ENCODE measurements around the gene DAB1.

Gene DAB1

DNA sequence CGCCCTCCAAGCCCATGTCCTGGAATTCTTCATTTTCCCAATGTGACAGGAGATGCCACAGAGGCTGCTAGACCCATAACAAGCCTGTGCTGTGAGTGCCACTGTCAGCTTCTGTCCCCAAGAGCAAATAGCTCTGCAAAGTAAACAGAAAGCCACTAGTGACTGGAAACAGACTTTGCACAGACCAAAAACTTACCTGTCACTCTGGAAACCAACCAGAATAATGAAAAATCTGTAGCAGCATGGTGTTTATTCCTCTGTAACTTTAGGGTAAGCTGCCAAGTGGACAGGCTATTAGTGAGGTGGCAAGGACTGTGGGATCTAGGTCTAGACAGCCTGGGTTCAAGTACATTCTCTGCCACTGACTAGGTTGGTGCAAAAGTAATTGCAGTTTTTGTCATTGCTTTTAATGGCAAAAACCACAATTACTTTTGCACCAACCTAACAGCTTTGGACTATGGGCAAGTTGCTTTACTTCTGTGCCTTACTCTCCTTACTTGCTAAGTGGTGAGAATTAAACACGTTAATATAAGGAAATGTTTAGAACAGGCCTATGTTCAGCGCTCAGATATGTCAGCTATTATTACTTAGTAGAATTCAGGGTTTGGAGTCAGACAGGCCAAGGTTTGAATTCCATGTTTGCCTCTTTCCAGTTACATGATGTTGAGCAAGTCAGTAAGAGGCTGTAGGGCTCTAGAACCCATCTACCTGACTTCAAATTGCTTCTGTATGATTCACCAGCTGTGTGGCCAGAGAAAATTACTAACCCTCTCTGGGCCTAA is 457.8 kb downstream of the DAB1 start, which contains the start of gene C8B:
TSS of gene C8B (minus strand) at position 100 of the 782 bp plus-strand sequence. CDS start at position 33, 67 bp downstream.
- Histone ChIP-seq H3K4me3 (ENCODE audit: insufficient read depth, low read length, poor library complexity, severe bottlenecking) (no peak within 1 kb of the TSS), H3K4me2 (ENCODE audit: low read depth, low read length, poor library complexity, severe bottlenecking) (no peak within 1 kb of the TSS)
- TF ChIP-seq, protein P1, sequence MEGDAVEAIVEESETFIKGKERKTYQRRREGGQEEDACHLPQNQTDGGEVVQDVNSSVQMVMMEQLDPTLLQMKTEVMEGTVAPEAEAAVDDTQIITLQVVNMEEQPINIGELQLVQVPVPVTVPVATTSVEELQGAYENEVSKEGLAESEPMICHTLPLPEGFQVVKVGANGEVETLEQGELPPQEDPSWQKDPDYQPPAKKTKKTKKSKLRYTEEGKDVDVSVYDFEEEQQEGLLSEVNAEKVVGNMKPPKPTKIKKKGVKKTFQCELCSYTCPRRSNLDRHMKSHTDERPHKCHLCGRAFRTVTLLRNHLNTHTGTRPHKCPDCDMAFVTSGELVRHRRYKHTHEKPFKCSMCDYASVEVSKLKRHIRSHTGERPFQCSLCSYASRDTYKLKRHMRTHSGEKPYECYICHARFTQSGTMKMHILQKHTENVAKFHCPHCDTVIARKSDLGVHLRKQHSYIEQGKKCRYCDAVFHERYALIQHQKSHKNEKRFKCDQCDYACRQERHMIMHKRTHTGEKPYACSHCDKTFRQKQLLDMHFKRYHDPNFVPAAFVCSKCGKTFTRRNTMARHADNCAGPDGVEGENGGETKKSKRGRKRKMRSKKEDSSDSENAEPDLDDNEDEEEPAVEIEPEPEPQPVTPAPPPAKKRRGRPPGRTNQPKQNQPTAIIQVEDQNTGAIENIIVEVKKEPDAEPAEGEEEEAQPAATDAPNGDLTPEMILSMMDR (IDR thresholded peaks at IDR 0.05; ENCODE audit: insufficient read depth, low read length, poor library complexity, severe bottlenecking), result no peak
- TF ChIP-seq EZH2phosphoT487 (conservative IDR thresholded peaks at IDR 0.05; ENCODE audit: low read length), result no peak

DNA sequence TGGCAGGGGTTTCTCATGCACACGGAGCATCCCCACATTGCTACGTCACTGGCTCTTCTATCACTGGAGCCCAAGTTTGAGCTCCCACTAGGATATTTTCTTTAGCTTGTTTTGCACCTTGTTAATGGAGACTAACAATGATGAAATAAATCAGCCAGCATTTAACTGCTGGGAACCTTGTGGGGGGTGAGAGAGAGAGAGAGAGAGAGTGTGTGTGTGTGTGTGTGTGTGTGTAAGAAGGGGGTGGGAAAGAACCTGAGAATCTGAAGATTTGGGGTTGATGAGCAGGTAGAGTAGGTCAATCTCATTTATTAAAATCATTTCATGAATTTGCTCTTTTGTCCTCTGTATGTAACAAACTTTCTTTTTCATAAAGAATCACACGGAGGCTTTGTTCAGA is 458.7 kb downstream of the DAB1 start:
- Histone ChIP-seq H3K9ac (ENCODE audit: low read length) (no peak overlapping the region), H3K4me2 (ENCODE audit: low read depth, low read length, poor library complexity, severe bottlenecking) (no peak overlapping the region), H3K9me2 (replicated peaks; ENCODE audit: insufficient read depth, low read length) (no peaks in the 10 kb centered on the region), H3K27ac (ENCODE audit: low read depth, low read length) (no peak overlapping the region), H3F3A (ENCODE audit: insufficient read depth) (no peaks in the 10 kb centered on the region), H3K79me2 (ENCODE audit: insufficient read depth, low read length) (no peaks in the 10 kb centered on the region), H3K9me3 (ENCODE audit: insufficient read depth, low read length) (no peaks in the 10 kb centered on the region), H4K20me1 (ENCODE audit: low read depth, low read length) (no peaks in the 10 kb centered on the region), H3K36me3 (ENCODE audit: low read length) (no peaks in the 10 kb centered on the region), H2AFZ (ENCODE audit: low read depth, low read length, severe bottlenecking) (no peak overlapping the region), H3K4me3 (ENCODE audit: insufficient read depth, low read length, poor library complexity, severe bottlenecking) (no peak overlapping the region), H3K27me3 (ENCODE audit: low read length) (no peaks in the 10 kb centered on the region)
- TF ChIP-seq EZH2phosphoT487 (conservative IDR thresholded peaks at IDR 0.05; ENCODE audit: low read length), result no peak

More for the DNA sequence above, 457.8 kb downstream of the DAB1 start, which contains the start of gene C8B:
- no peaks in the 10 kb centered on the region for H3K27me3 ChIP-seq (ENCODE audit: low read length)
- no peaks in the 10 kb centered on the region for H3K9me3 ChIP-seq (ENCODE audit: insufficient read depth, low read length)
- no peaks in the 10 kb centered on the region for H3K79me2 ChIP-seq (ENCODE audit: insufficient read depth, low read length)
- no peaks in the 10 kb centered on the region for H3K36me3 ChIP-seq (ENCODE audit: low read length)
- H3K9ac ChIP-seq (ENCODE audit: low read length), result no peak within 1 kb of the TSS
- H3K9me2 ChIP-seq (replicated peaks; ENCODE audit: insufficient read depth, low read length), result no peaks in the 10 kb centered on the region
- no peak within 1 kb of the TSS for H3K27ac ChIP-seq (ENCODE audit: low read depth, low read length)
- no peaks in the 10 kb centered on the region for H4K20me1 ChIP-seq (ENCODE audit: low read depth, low read length)
- no peaks in the 10 kb centered on the region for H3F3A ChIP-seq (ENCODE audit: insufficient read depth)
- H2AFZ ChIP-seq (ENCODE audit: low read depth, low read length, severe bottlenecking), result no peak within 1 kb of the TSS

DNA sequence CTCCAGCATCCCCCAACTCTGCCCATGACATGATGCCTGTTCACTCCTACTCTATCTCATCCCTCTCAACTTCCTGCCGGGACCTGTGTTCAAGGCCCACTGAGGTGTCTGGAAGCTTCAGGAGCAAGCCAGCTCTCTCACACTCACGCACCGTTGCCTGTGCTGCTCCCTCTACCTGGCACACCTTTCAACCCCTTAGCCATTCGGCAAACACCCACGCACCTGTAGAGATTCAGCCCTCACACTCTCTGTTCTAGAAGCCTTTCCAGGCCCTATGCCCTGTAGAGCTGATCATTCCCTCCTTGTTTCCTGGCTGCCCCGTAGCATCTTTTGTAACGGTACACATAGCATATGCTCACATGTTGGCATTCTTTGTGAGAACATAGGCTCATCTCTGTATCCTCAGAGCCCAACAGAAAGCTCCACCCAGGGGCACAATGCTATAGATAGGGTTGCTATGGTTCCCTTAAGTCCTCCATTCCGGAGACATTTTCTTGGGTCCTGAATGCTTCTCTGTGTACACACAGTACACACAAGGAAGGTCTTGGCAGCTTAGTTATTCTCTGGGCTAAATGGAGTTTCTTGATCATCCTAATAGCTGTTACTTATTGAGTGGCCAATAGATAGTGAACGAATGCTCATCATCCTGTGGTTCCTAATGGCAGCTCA is 459.4 kb downstream of the DAB1 start:
- Histone ChIP-seq H3K9me2 (replicated peaks; ENCODE audit: insufficient read depth, low read length) (no peaks in the 10 kb centered on the region), H2AFZ (ENCODE audit: low read depth, low read length, severe bottlenecking) (no peak overlapping the region), H3K4me3 (ENCODE audit: insufficient read depth, low read length, poor library complexity, severe bottlenecking) (no peak overlapping the region), H3K9me3 (ENCODE audit: insufficient read depth, low read length) (no peaks in the 10 kb centered on the region), H4K20me1 (ENCODE audit: low read depth, low read length) (no peaks in the 10 kb centered on the region), H3K4me2 (ENCODE audit: low read depth, low read length, poor library complexity, severe bottlenecking) (no peak overlapping the region), H3K79me2 (ENCODE audit: insufficient read depth, low read length) (no peaks in the 10 kb centered on the region), H3F3A (ENCODE audit: insufficient read depth) (no peaks in the 10 kb centered on the region), H3K9ac (ENCODE audit: low read length) (no peak overlapping the region), H3K36me3 (ENCODE audit: low read length) (no peaks in the 10 kb centered on the region), H3K27me3 (ENCODE audit: low read length) (no peaks in the 10 kb centered on the region), H3K27ac (ENCODE audit: low read depth, low read length) (no peak overlapping the region)
- TF ChIP-seq, protein P1 (IDR thresholded peaks at IDR 0.05; ENCODE audit: insufficient read depth, low read length, poor library complexity, severe bottlenecking), result no peak
- no peak for TF ChIP-seq EZH2phosphoT487 (conservative IDR thresholded peaks at IDR 0.05; ENCODE audit: low read length)

DNA sequence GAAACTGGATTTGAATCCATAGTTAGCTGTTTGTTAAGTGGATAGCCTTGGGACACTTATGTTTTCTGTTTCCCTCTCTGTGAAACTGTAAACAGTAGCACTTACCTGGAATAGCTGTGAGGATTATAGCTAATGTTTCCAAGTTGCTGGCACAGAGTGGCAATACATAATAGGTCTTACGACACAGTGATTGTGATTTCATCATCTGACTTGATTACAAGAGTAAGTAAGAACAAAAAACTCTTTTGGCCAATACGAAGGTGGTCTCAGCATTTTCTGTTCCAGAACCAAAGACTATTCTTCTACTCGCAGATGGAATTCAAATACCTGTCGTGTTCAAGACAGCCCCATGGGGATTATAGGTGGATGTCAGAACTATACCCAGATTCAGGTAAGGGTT is 460.2 kb downstream of the DAB1 start:
- H3K4me3 ChIP-seq (ENCODE audit: insufficient read depth, low read length, poor library complexity, severe bottlenecking), result no peak overlapping the region
- H3K27ac ChIP-seq (ENCODE audit: low read depth, low read length), result no peak overlapping the region
- H3K27me3 ChIP-seq (ENCODE audit: low read length), result no peaks in the 10 kb centered on the region
- H3K79me2 ChIP-seq (ENCODE audit: insufficient read depth, low read length), result no peaks in the 10 kb centered on the region
- TF ChIP-seq, protein P1 (IDR thresholded peaks at IDR 0.05; ENCODE audit: insufficient read depth, low read length, poor library complexity, severe bottlenecking), result no peak
- TF ChIP-seq EZH2phosphoT487 (conservative IDR thresholded peaks at IDR 0.05; ENCODE audit: low read length), result no peak
- no peak overlapping the region for H3K9ac ChIP-seq (ENCODE audit: low read length)
- no peaks in the 10 kb centered on the region for H3K9me3 ChIP-seq (ENCODE audit: insufficient read depth, low read length)
- H3F3A ChIP-seq (ENCODE audit: insufficient read depth), result no peaks in the 10 kb centered on the region
- H3K9me2 ChIP-seq (replicated peaks; ENCODE audit: insufficient read depth, low read length), result no peaks in the 10 kb centered on the region
- no peak overlapping the region for H3K4me2 ChIP-seq (ENCODE audit: low read depth, low read length, poor library complexity, severe bottlenecking)
- H4K20me1 ChIP-seq (ENCODE audit: low read depth, low read length), result no peaks in the 10 kb centered on the region
- no peak overlapping the region for H2AFZ ChIP-seq (ENCODE audit: low read depth, low read length, severe bottlenecking)
- H3K36me3 ChIP-seq (ENCODE audit: low read length), result no peaks in the 10 kb centered on the region
